OCI-LY3 (cell line): Measurements from ENCODE around the gene NUMA1.

ENCODE experiments used
- CTCF ChIP-seq: fragments of 200-600, 300-600 bp; sonication (generic); IDR thresholded peaks from 2 replicates; pipeline ENCODE4 v1.5.1; 2014; ENCODE audit warnings: antibody characterized with exemption, low read length, low read depth
- EZH2phosphoT487 ChIP-seq: fragments of 200-600 bp; shearing (Covaris generic); IDR thresholded peaks from 2 replicates; pipeline ENCODE4 v1.6.1; 2018; ENCODE audit warnings: antibody characterized with exemption, mixed run types, low read depth

GRCh38 chr11:72070491-72070890, 9.9 kb downstream of the NUMA1 start:
- TF ChIP-seq CTCF (no peak), EZH2phosphoT487 (no peak)
